Suprapubic skin (tissue), 4 donors: ENCODE results near the gene NCKAP5. TPM values are rescaled to one million over a fixed set of nuclear protein-coding genes. Genes with fewer than 3 reads are reported as not detected.

Experiments used
- DNase-seq, 2 donors: peaks; one replicate each; pipeline ENCODE4 v3.0.0-alpha.2; 2019; ENCODE audit warnings: low spot score in 2 of 2
- H3K27ac ChIP-seq: fragments of 200-600 bp; sonication (generic); one replicate; pipeline ENCODE4 v1.5.1; 2019
- H3K27me3 ChIP-seq: fragments of 200-600 bp; sonication (generic); one replicate; pipeline ENCODE4 v1.5.1; 2019
- H3K36me3 ChIP-seq: fragments of 200-600 bp; sonication (generic); one replicate; pipeline ENCODE4 v1.5.1; 2019
- H3K4me1 ChIP-seq: fragments of 200-600 bp; sonication (generic); one replicate; pipeline ENCODE4 v1.5.1; 2019
- H3K4me3 ChIP-seq: fragments of 200-600 bp; sonication (generic); one replicate; pipeline ENCODE4 v1.5.1; 2019; ENCODE audit warnings: mild to moderate bottlenecking
- H3K9me3 ChIP-seq: fragments of 200-600 bp; sonication (generic); one replicate; pipeline ENCODE4 v1.5.1; 2019
- CTCF ChIP-seq, 2 donors: fragments of 200-600 bp in 1 of 2; fragments of 450-650 bp in 1 of 2; sonication (generic) in 1 of 2; IDR thresholded peaks; one replicate each; pipeline ENCODE4 v1.5.1; 2016 to 2019; ENCODE audit warnings: antibody characterized with exemption in 2 of 2, mild to moderate bottlenecking in 1 of 2, moderate library complexity in 1 of 2
- EP300 ChIP-seq: sonication (generic); formaldehyde crosslinking; IDR thresholded peaks from one replicate; pipeline ENCODE4 v1.6.1; 2017; ENCODE audit warnings: antibody characterized with exemption
- POLR2A ChIP-seq, 2 donors: fragments of 450-650 bp; IDR thresholded peaks; one replicate each; pipeline ENCODE4 v1.6.1; 2017; ENCODE audit warnings: antibody characterized with exemption in 2 of 2, mild to moderate bottlenecking in 2 of 2, moderate library complexity in 2 of 2
- POLR2AphosphoS5 ChIP-seq, 3 donors: sonication (generic); formaldehyde crosslinking; IDR thresholded peaks; one replicate each; pipeline ENCODE4 v1.6.1; 2017; ENCODE audit warnings: antibody characterized with exemption in 3 of 3
- WGBS: methylation state at CpG from one replicate; pipeline ENCODE4 v1.1.5; 2018; 5-methylcytosine and 5-hydroxymethylcytosine counted together
- total RNA-seq, 4 donors: library from RNA; depleted of rRNA; stranded (reverse); fragments of >200 nt; gene quantifications; one replicate each; pipeline ENCODE4 v1.1.0, GENCODE V29; 2016

The NCKAP5 gene
- total RNA-seq, 4 donors from 2014 or later: 2.8 to 6.4 (median 4.2) TPM

GRCh38 chr2:133553838-133554408, 14.3 kb downstream of the NCKAP5 start:
- Histone ChIP-seq H3K9me3 (no peaks in the 10 kb centered on the region), H3K36me3 (no peaks in the 10 kb centered on the region), H3K4me1 (no peaks in the 10 kb centered on the region), H3K27ac (no peak overlapping the region), H3K27me3 (no peaks in the 10 kb centered on the region), H3K4me3 (no peak overlapping the region)
- no peak for DNase-seq
- 91% methylated on average over 2 of the region's 2 CpGs for WGBS
- TF ChIP-seq EP300: no peak

- Histone ChIP-seq H3K36me3 (no peaks in the 10 kb centered on the region), H3K4me1 (no peaks in the 10 kb centered on the region), H3K27me3 (no peaks in the 10 kb centered on the region), H3K27ac (no peak overlapping the region), H3K4me3 (no peak overlapping the region), H3K9me3 (no peaks in the 10 kb centered on the region)
- 97% methylated on average over 4 of the region's 4 CpGs for WGBS
- DNase-seq: no peak
- TF ChIP-seq EP300 (no peak), POLR2AphosphoS5 (IDR thresholded peaks at IDR 0.05) (no peak), POLR2A (IDR thresholded peaks at IDR 0.05) (no peak), CTCF (IDR thresholded peaks at IDR 0.05) (no peak)
Observed at GRCh38 chr2:133553251-133553650, 15.0 kb downstream of the NCKAP5 start.

- no peaks in the 10 kb centered on the region for H3K36me3 ChIP-seq
- TF ChIP-seq POLR2AphosphoS5 (IDR thresholded peaks at IDR 0.05): no peak
- TF ChIP-seq EP300: no peak
- TF ChIP-seq POLR2A (IDR thresholded peaks at IDR 0.05): no peak
- TF ChIP-seq CTCF (IDR thresholded peaks at IDR 0.05): no peak
- no peak overlapping the region for H3K4me3 ChIP-seq
- no peaks in the 10 kb centered on the region for H3K27me3 ChIP-seq
- 74% methylated on average over 2 of the region's 2 CpGs for WGBS
- H3K27ac ChIP-seq: no peak overlapping the region
- DNase-seq: no peak
- no peaks in the 10 kb centered on the region for H3K9me3 ChIP-seq
- H3K4me1 ChIP-seq: no peaks in the 10 kb centered on the region
Observed at GRCh38 chr2:133552821-133553220, 15.4 kb downstream of the NCKAP5 start.

GRCh38 chr2:133541797-133542196, 26.5 kb downstream of the NCKAP5 start:
- 77% methylated on average over 3 of the region's 3 CpGs for WGBS
- DNase-seq: no peak
- H3K27ac ChIP-seq: no peak overlapping the region
- no peaks in the 10 kb centered on the region for H3K4me1 ChIP-seq
- H3K4me3 ChIP-seq: no peak overlapping the region
- H3K36me3 ChIP-seq: no peaks in the 10 kb centered on the region
- H3K27me3 ChIP-seq: no peaks in the 10 kb centered on the region
- no peaks in the 10 kb centered on the region for H3K9me3 ChIP-seq
- TF ChIP-seq POLR2AphosphoS5 (IDR thresholded peaks at IDR 0.05): no peak
- TF ChIP-seq POLR2A (IDR thresholded peaks at IDR 0.05): no peak
- TF ChIP-seq CTCF (IDR thresholded peaks at IDR 0.05): no peak
- TF ChIP-seq EP300: no peak

GRCh38 chr2:133541376-133541775, 26.9 kb downstream of the NCKAP5 start:
- WGBS: 46% methylated on average over 1 of the region's 1 CpG
- no peak overlapping the region for H3K4me3 ChIP-seq

More at GRCh38 chr2:133541376-133541775, 26.9 kb downstream of the NCKAP5 start:
- Histone ChIP-seq H3K27ac (no peak overlapping the region), H3K27me3 (no peaks in the 10 kb centered on the region), H3K4me1 (no peaks in the 10 kb centered on the region), H3K36me3 (no peaks in the 10 kb centered on the region), H3K9me3 (no peaks in the 10 kb centered on the region)
- no peak for DNase-seq
- TF ChIP-seq CTCF (IDR thresholded peaks at IDR 0.05) (no peak), POLR2A (IDR thresholded peaks at IDR 0.05) (no peak), POLR2AphosphoS5 (IDR thresholded peaks at IDR 0.05) (no peak), EP300 (no peak)
